Endodermal cell (in vitro differentiated cells): Measurements from ENCODE around the gene SH2D7. TPM values are rescaled to one million over a fixed set of nuclear protein-coding genes. Genes with fewer than 3 reads are reported as not detected.

Source experiments
- DNase-seq: peaks from one replicate; pipeline ENCODE4 v3.0.0-alpha.2; 2017
- H3K27ac ChIP-seq: 2 replicates; pipeline ENCODE4 v1.5.1; 2013; ENCODE audit warnings: mild to moderate bottlenecking, low read depth, low read length, moderate library complexity
- H3K27me3 ChIP-seq: 2 replicates; pipeline ENCODE4 v1.6.1; 2013; ENCODE audit warnings: mild to moderate bottlenecking, low read length, moderate library complexity; ENCODE audit not compliant: insufficient read depth, control insufficient read depth, poor library complexity, severe bottlenecking
- H3K36me3 ChIP-seq: 2 replicates; pipeline ENCODE4 v1.7.0; 2013; ENCODE audit warnings: mild to moderate bottlenecking, low read length, moderate library complexity; ENCODE audit not compliant: control insufficient read depth, insufficient read depth
- H3K4me1 ChIP-seq: one replicate; pipeline ENCODE4 v1.7.0; 2013; ENCODE audit warnings: low read length; ENCODE audit not compliant: control insufficient read depth, insufficient read depth
- H3K4me3 ChIP-seq: 2 replicates; pipeline ENCODE4 v1.5.1; 2013; ENCODE audit warnings: mild to moderate bottlenecking, low read length, moderate library complexity
- H3K9ac ChIP-seq: 2 replicates; pipeline ENCODE4 v1.6.1; 2013; ENCODE audit warnings: mild to moderate bottlenecking, low read length, moderate library complexity; ENCODE audit not compliant: poor library complexity, severe bottlenecking; ENCODE audit errors: extremely low read depth
- H3K9me3 ChIP-seq: 2 replicates; pipeline ENCODE4 v1.6.1; 2013; ENCODE audit warnings: mild to moderate bottlenecking, low read length, moderate library complexity; ENCODE audit not compliant: control insufficient read depth
- H3K27ac Mint-ChIP-seq: 2 replicates; pipeline ENCODE4 v1.8.0; 2020; ENCODE audit warnings: mixed read lengths
- H3K27me3 Mint-ChIP-seq: 2 replicates; pipeline ENCODE4 v1.8.0; 2021; ENCODE audit warnings: mild to moderate bottlenecking, mixed read lengths; ENCODE audit not compliant: insufficient read depth
- H3K36me3 Mint-ChIP-seq: 2 replicates; pipeline ENCODE4 v1.8.0; 2020; ENCODE audit warnings: low read depth, mixed read lengths
- H3K4me1 Mint-ChIP-seq: 2 replicates; pipeline ENCODE4 v1.8.0; 2020; ENCODE audit warnings: mixed read lengths
- H3K4me3 Mint-ChIP-seq: 2 replicates; pipeline ENCODE4 v1.8.0; 2020; ENCODE audit warnings: mild to moderate bottlenecking, moderate library complexity, mixed read lengths
- H3K9me3 Mint-ChIP-seq: 2 replicates; pipeline ENCODE4 v1.8.0; 2020; ENCODE audit warnings: mild to moderate bottlenecking, mixed read lengths
- CTCF ChIP-seq: fragments of 200-600 bp; sonication (generic); conservative IDR thresholded peaks from 2 replicates; pipeline ENCODE4 v1.5.0; 2021; ENCODE audit warnings: antibody characterized with exemption, mild to moderate bottlenecking
- WGBS, 2 experiments: methylation state at CpG; one replicate each; pipeline versions ENCODE4 v1.1.5 to v1.1.7; 2013; ENCODE audit warnings: missing lambda C conversion rate in 2 of 2, mixed read lengths in 1 of 2; ENCODE audit not compliant: insufficient coverage in 1 of 2, insufficient read length in 1 of 2; 5-methylcytosine and 5-hydroxymethylcytosine counted together
- total RNA-seq, 2 donors: library from RNA; stranded (reverse); fragmentation: NEBNext Ultra II Directional in 1 of 2; extraction: Animal tissue kit (Norgen Biotek cat#: 25700) in 1 of 2; gene quantifications; 2 replicates in 1 of 2; 3 replicates in 1 of 2; pipeline ENCODE4 v1.2.1, GENCODE V29; 2021

Gene SH2D7
- total RNA-seq, 2 donors from 2014 or later, result not detected

GRCh38 chr15:78090422-78091063, 1.8 kb upstream of the SH2D7 start:
- WGBS, 2 experiments, result 94 to 100% methylated on average over 2 to 3 of the region's 3 CpGs
- Mint-ChIP-seq H3K9me3 (no peaks in the 10 kb centered on the region), H3K27ac (no peak overlapping the region), H3K4me3 (no peak overlapping the region), H3K4me1 (no peaks in the 10 kb centered on the region), H3K36me3 (no peaks in the 10 kb centered on the region), H3K27me3 (peaks cover 21% of the 10 kb centered on the region)
- H3K27ac ChIP-seq, result no peak overlapping the region
- H3K4me1 ChIP-seq, result no peaks in the 10 kb centered on the region
- DNase-seq, result no peak
- H3K4me3 ChIP-seq, result no peak overlapping the region
- no peak for TF ChIP-seq CTCF
- peaks cover 11% of the 10 kb centered on the region for H3K27me3 ChIP-seq
- no peaks in the 10 kb centered on the region for H3K9me3 ChIP-seq
- no peaks in the 10 kb centered on the region for H3K36me3 ChIP-seq
- no peak overlapping the region for H3K9ac ChIP-seq

- Mint-ChIP-seq H3K36me3 (no peaks in the 10 kb centered on the region), H3K9me3 (no peaks in the 10 kb centered on the region), H3K4me3 (no peak overlapping the region), H3K27me3 (peaks cover 21% of the 10 kb centered on the region), H3K4me1 (no peaks in the 10 kb centered on the region), H3K27ac (no peak overlapping the region)
- H3K9ac ChIP-seq, result no peak overlapping the region
- peaks cover 11% of the 10 kb centered on the region for H3K27me3 ChIP-seq
- no peaks in the 10 kb centered on the region for H3K4me1 ChIP-seq
- no peak overlapping the region for H3K27ac ChIP-seq
- 81 to 83% methylated on average over 2 to 5 of the region's 5 CpGs for WGBS, 2 experiments
- TF ChIP-seq CTCF, result no peak
- DNase-seq, result no peak
- no peaks in the 10 kb centered on the region for H3K9me3 ChIP-seq
- no peak overlapping the region for H3K4me3 ChIP-seq
- no peaks in the 10 kb centered on the region for H3K36me3 ChIP-seq
Observed at GRCh38 chr15:78093242-78094020, 1.1 kb downstream of the SH2D7 start.

- DNase-seq, result peak; percentile 48
- Histone ChIP-seq H3K9ac (no peak overlapping the region), H3K27me3 (peaks cover 11% of the 10 kb centered on the region), H3K4me3 (no peak overlapping the region), H3K27ac (no peak overlapping the region), H3K36me3 (no peaks in the 10 kb centered on the region), H3K4me1 (no peaks in the 10 kb centered on the region), H3K9me3 (no peaks in the 10 kb centered on the region)
- TF ChIP-seq CTCF, result no peak
- H3K27me3 Mint-ChIP-seq, result peaks cover 10% of the 10 kb centered on the region
- no peak overlapping the region for H3K27ac Mint-ChIP-seq
- no peaks in the 10 kb centered on the region for H3K36me3 Mint-ChIP-seq
- H3K9me3 Mint-ChIP-seq, result no peaks in the 10 kb centered on the region
- H3K4me3 Mint-ChIP-seq, result no peak overlapping the region
- WGBS, 2 experiments, result 91% methylated on average over 9 of the region's 9 CpGs; no CpG with 5 or more reads in 1 of the 2 experiments
- H3K4me1 Mint-ChIP-seq, result no peaks in the 10 kb centered on the region
Observed at GRCh38 chr15:78097667-78098066, 5.3 kb downstream of the SH2D7 start.
